GM20000 (cell line): ENCODE data around the gene STAG2.

Experiments used
- DNase-seq: peaks from one replicate; pipeline ENCODE4 v3.0.0; 2012; ENCODE audit warnings: low spot score
- TF ChIP-seq, protein P1 (sequence below): IDR thresholded peaks from 2 replicates; pipeline ENCODE4 v1.5.1; 2012; ENCODE audit warnings: mild to moderate bottlenecking, control low read depth; ENCODE audit errors: extremely low read depth, missing control alignments

Gene STAG2

DNA sequence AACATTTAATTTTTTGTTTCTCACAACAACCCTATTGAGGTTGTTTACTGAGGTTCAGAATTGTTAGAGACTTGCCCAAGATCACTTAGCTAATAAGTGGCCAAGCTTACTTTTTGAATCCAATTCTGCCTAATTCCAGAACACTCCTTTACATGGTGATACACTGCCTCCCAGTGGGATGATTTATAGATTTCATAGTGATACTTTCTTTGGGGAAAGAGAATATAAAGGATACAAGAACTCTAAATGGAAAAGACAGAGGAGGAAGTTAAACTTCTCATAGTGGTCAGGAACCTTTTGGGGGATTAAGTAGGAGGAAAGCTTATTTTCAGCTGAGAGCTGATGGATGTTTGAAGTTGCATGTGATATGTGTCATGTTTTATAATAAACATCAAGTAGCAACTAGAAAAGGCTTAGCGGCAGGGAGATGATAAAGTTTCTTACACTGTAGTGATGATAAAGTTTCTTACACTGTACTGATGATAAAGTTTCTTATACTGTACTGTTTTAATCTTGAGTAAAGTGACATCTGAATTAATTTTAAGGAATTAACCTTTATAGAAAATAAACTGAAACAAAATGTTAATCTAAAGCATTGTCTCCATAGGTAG, 15.3 kb downstream of the STAG2 start:
- TF ChIP-seq, protein P1, sequence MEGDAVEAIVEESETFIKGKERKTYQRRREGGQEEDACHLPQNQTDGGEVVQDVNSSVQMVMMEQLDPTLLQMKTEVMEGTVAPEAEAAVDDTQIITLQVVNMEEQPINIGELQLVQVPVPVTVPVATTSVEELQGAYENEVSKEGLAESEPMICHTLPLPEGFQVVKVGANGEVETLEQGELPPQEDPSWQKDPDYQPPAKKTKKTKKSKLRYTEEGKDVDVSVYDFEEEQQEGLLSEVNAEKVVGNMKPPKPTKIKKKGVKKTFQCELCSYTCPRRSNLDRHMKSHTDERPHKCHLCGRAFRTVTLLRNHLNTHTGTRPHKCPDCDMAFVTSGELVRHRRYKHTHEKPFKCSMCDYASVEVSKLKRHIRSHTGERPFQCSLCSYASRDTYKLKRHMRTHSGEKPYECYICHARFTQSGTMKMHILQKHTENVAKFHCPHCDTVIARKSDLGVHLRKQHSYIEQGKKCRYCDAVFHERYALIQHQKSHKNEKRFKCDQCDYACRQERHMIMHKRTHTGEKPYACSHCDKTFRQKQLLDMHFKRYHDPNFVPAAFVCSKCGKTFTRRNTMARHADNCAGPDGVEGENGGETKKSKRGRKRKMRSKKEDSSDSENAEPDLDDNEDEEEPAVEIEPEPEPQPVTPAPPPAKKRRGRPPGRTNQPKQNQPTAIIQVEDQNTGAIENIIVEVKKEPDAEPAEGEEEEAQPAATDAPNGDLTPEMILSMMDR: no peak
- DNase-seq: no peak

DNA sequence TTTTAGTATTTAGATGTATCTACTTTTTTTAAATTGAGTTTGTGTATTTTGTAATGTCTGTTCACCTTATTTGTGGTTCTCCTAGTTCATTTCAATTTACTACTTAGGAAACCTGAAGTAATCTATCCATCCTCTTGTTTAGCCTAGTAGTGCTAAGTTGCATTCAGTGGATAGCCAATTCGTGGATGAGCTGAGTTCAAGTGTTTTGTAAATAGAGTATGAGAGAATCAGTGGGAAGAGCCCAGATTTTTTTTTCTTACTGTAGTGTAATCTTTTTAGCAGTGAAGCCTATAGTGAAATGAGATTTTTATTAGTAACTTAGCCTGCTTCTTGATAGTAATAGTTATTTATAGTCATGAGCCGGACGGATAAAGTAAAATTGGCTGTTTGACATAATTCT, 21.7 kb downstream of the STAG2 start:
- DNase-seq: no peak
- TF ChIP-seq, protein P1: no peak

DNA sequence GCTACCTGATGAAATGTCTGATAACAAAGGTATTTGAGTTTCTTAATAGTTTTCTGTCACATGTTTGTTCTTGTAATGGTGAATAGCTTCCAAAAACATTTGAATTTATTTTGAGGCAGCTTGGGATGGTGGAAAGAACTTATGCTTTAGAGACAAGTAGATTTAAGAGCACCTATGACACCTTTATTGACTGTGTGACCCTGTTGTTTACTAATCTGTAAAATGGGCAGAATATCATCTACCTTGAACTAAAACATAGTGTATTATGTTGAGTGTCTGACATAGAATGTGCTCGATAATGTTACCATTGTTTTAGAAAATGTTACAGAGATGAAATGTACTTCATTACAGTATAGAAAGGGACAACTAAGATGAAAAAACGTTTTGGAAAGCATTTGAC, 24.9 kb downstream of the STAG2 start:
- no peak for DNase-seq
- TF ChIP-seq, protein P1: no peak

DNA sequence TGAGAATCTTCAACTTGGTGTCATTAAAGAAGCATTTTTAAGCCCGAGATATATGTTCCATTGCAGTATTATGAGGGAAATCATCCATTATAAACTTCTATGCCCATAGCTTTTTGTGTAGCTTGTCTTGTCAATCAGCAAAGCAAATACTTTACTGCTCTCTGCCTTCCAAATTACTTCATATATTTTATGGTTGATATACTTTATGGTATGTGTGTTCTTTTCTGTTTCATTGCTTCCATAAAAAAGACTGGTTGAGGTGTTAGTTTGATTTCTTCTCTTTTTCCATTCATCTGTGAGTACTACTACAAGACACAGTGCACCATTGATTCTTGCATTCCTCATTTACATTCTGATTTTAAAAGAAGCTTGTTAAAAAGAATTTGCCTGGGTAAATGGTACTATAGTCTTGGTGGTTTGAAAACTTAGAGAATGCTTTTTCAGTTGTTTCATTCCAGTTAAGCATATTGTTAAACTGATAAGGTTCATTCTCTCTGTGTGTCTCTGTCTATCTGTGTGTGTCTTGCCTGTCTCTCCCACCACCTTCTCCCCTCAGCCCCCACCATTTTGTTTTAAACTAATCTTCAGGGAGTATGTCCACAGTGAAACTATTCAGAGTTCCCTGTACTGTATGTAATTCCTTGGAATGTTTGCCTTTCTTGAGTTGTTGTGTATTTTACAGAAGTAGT, 27.1 kb downstream of the STAG2 start:
- DNase-seq: no peak
- TF ChIP-seq, protein P1: no peak

DNA sequence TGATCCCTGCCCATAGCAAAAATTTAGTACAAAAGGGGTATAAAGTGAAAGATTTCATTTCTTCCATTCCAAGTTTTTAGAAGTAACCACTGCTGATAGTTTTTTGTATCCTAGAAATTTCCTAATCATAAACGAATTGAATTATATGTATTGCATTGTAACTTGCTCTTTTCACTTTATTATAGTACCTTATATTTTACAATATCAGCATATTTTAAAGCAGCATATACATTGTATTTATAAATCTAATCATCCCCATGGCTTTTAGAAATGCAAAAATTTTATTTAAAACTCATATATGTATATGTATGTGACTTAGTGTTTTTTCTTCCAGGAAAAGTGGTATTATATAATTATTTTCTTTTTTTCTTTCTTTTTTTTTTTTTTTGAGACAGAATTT, 27.7 kb downstream of the STAG2 start:
- TF ChIP-seq, protein P1: no peak
- DNase-seq: no peak

DNA sequence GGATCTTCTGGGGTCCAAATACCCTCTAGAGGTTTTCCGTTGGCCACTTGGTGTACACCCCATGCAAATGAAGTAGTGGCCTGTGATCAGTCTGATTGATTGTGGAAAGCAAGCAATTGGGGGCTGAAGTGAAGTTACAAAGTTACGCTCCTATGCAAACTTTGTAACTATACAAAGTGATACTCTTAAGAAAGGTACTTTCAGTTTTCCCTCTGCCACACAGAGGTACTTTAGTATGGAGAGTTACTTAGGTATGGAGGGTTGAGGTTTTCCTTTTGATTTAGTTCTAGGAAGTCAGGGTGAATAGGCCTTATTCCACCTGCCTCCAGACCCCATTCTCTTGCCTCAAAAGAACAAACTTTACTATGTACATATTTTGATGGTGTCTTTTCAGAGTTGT, 28.7 kb downstream of the STAG2 start:
- TF ChIP-seq, protein P1: no peak
- no peak for DNase-seq

DNA sequence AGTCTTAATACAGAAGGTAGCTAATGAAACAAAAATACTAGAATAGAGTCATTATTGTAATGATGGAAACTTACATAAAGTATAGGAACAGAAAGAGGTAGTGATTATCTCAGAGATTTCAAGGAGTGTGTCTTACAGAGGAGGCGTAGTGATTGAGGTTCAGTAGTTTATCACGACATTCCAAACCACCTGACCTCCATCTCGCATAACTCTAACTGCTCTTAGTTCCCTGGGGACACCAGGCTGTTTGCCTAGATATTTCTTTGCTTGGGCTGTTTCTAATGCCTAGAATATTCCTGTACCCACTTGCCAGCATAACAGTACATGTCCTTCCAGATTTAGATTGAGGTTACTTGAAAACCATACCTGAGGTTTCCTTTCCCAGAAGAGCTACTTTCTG, 29.1 kb downstream of the STAG2 start:
- DNase-seq: no peak
- TF ChIP-seq, protein P1: no peak
